HEK293 (cell line): ENCODE measurements around the gene PWWP2A.

Experiments
- CTCF ChIA-PET: fragments of 350-600 bp; formaldehyde crosslinking; extraction: SDS; loops from one replicate; lab custom pipeline; 2021; ENCODE audit warnings: antibody characterized with exemption; lab: Yijun Ruan, JAX
- POLR2A ChIA-PET: fragments of 300-600 bp; formaldehyde crosslinking; extraction: SDS; loops from one replicate; lab custom pipeline; 2020; ENCODE audit warnings: antibody characterized with exemption, inconsistent platforms; lab: Yijun Ruan, JAX
- H3K27ac ChIP-seq: fragments of 200-500 bp; sonication (Bioruptor generic); 2 replicates; pipeline ENCODE4 v1.5.1; 2014; ENCODE audit warnings: low read depth, low read length, control low read depth, inconsistent platforms; ENCODE audit errors: extremely low read depth
- H3K36me3 ChIP-seq, 2 experiments: fragments of 200-500 bp in 1 of 2; sonication (Bioruptor generic) in 1 of 2; 1 replicate in 1 of 2; 2 replicates in 1 of 2; pipeline ENCODE4 v1.5.1; 2014 to 2017; ENCODE audit warnings: inconsistent platforms in 2 of 2, low read length in 2 of 2; ENCODE audit not compliant: control insufficient read depth in 2 of 2, insufficient read depth in 1 of 2
- H3K4me1 ChIP-seq: fragments of 200-500 bp; sonication (Bioruptor generic); 2 replicates; pipeline ENCODE4 v1.5.1; 2014; ENCODE audit warnings: mild to moderate bottlenecking, low read length, inconsistent platforms; ENCODE audit not compliant: control insufficient read depth, insufficient read depth
- H3K4me3 ChIP-seq: 2 replicates; pipeline ENCODE4 v1.5.1; 2011; ENCODE audit warnings: low read depth, mild to moderate bottlenecking, control low read depth, low read length, moderate library complexity
- H3K9me3 ChIP-seq: fragments of 200-500 bp; sonication (Bioruptor generic); 2 replicates; pipeline ENCODE4 v1.5.1; 2014; ENCODE audit warnings: low read depth, low read length, inconsistent platforms; ENCODE audit not compliant: control insufficient read depth, insufficient read depth
- ATF2 ChIP-seq: fragments of 450-650 bp; formaldehyde crosslinking; IDR thresholded peaks from 2 replicates; pipeline ENCODE4 v1.5.1; 2016; ENCODE audit warnings: missing biosample characterization, missing genetic modification characterization, low read depth
- ELK4 ChIP-seq: IDR thresholded peaks from 2 replicates; pipeline ENCODE4 v1.6.1; 2011; ENCODE audit warnings: mild to moderate bottlenecking, low read depth, low read length, borderline replicate concordance
- FEZF1 ChIP-seq: fragments of 450-650 bp; formaldehyde crosslinking; IDR thresholded peaks from 2 replicates; pipeline ENCODE4 v1.5.1; 2016; ENCODE audit warnings: missing biosample characterization, missing genetic modification characterization
- GFI1B ChIP-seq: fragments of 450-650 bp; formaldehyde crosslinking; IDR thresholded peaks from 2 replicates; pipeline ENCODE4 v1.5.1; 2016; ENCODE audit warnings: missing biosample characterization, missing genetic modification characterization
- GLIS1 ChIP-seq: fragments of 450-650 bp; formaldehyde crosslinking; IDR thresholded peaks from 2 replicates; pipeline ENCODE4 v1.5.1; 2016; ENCODE audit warnings: missing biosample characterization, missing genetic modification characterization
- HOXC10 ChIP-seq: sonication (generic); formaldehyde crosslinking; IDR thresholded peaks from 2 replicates; pipeline ENCODE4 v1.8.1; 2023; ENCODE audit warnings: mild to moderate bottlenecking, missing genetic modification reagents
- MYNN ChIP-seq: fragments of 450-650 bp; formaldehyde crosslinking; IDR thresholded peaks from 2 replicates; pipeline ENCODE4 v1.5.1; 2016; ENCODE audit warnings: missing biosample characterization, missing genetic modification characterization, borderline replicate concordance
- PBX3 ChIP-seq: sonication (generic); formaldehyde crosslinking; IDR thresholded peaks from 2 replicates; pipeline ENCODE4 v1.8.1; 2022; ENCODE audit warnings: mild to moderate bottlenecking, moderate library complexity, missing genetic modification reagents
- PRDM4 ChIP-seq: fragments of 450-650 bp; formaldehyde crosslinking; IDR thresholded peaks from 2 replicates; pipeline ENCODE4 v1.5.1; 2017; ENCODE audit warnings: missing biosample characterization, missing genetic modification characterization
- PRDM6 ChIP-seq: fragments of 450-650 bp; formaldehyde crosslinking; IDR thresholded peaks from 2 replicates; pipeline ENCODE4 v1.5.1; 2017; ENCODE audit warnings: missing biosample characterization, missing genetic modification characterization
- RBAK ChIP-seq: fragments of 450-650 bp; formaldehyde crosslinking; IDR thresholded peaks from 2 replicates; pipeline ENCODE4 v1.5.1; 2016; ENCODE audit warnings: missing biosample characterization, missing genetic modification characterization
- REPIN1 ChIP-seq: fragments of 450-650 bp; formaldehyde crosslinking; IDR thresholded peaks from 2 replicates; pipeline ENCODE4 v1.5.1; 2017; ENCODE audit warnings: missing biosample characterization, missing genetic modification characterization, low read depth
- YY2 ChIP-seq: fragments of 450-650 bp; formaldehyde crosslinking; IDR thresholded peaks from 2 replicates; pipeline ENCODE4 v1.5.1; 2016; ENCODE audit warnings: missing biosample characterization, missing genetic modification characterization
- ZEB2 ChIP-seq: fragments of 450-650 bp; formaldehyde crosslinking; IDR thresholded peaks from 2 replicates; pipeline ENCODE4 v1.5.1; 2016; ENCODE audit warnings: missing biosample characterization, missing genetic modification characterization
- ZFHX2 ChIP-seq: fragments of 450-650 bp; formaldehyde crosslinking; conservative IDR thresholded peaks from 2 replicates; pipeline ENCODE4 v1.5.1; 2016; ENCODE audit warnings: missing biosample characterization, missing genetic modification characterization
- ZNF112 ChIP-seq: fragments of 450-650 bp; formaldehyde crosslinking; IDR thresholded peaks from 2 replicates; pipeline ENCODE4 v1.5.0; 2017; ENCODE audit warnings: missing biosample characterization, missing genetic modification characterization
- ZNF16 ChIP-seq: fragments of 450-650 bp; formaldehyde crosslinking; IDR thresholded peaks from 2 replicates; pipeline ENCODE4 v1.5.1; 2016; ENCODE audit warnings: low read depth, missing biosample characterization, missing genetic modification characterization
- ZNF174 ChIP-seq: fragments of 450-650 bp; formaldehyde crosslinking; IDR thresholded peaks from 2 replicates; pipeline ENCODE4 v1.5.0; 2017; ENCODE audit warnings: missing biosample characterization, mild to moderate bottlenecking, missing genetic modification characterization
- ZNF202 ChIP-seq: fragments of 450-650 bp; formaldehyde crosslinking; IDR thresholded peaks from 2 replicates; pipeline ENCODE4 v1.5.1; 2016; ENCODE audit warnings: missing biosample characterization, missing genetic modification characterization, borderline replicate concordance
- ZNF24 ChIP-seq: fragments of 450-650 bp; formaldehyde crosslinking; IDR thresholded peaks from 2 replicates; pipeline ENCODE4 v1.5.1; 2016; ENCODE audit warnings: missing biosample characterization, missing genetic modification characterization
- ZNF292 ChIP-seq: fragments of 450-650 bp; formaldehyde crosslinking; IDR thresholded peaks from 2 replicates; pipeline ENCODE4 v1.5.1; 2016; ENCODE audit warnings: low read depth, missing biosample characterization, missing genetic modification characterization, borderline replicate concordance
- ZNF433 ChIP-seq: fragments of 450-650 bp; formaldehyde crosslinking; IDR thresholded peaks from 2 replicates; pipeline ENCODE4 v1.5.1; 2016; ENCODE audit warnings: missing biosample characterization, missing genetic modification characterization, low read depth
- ZNF548 ChIP-seq: fragments of 450-650 bp; formaldehyde crosslinking; IDR thresholded peaks from 2 replicates; pipeline ENCODE4 v1.5.1; 2016; ENCODE audit warnings: missing biosample characterization, missing genetic modification characterization
- ZNF555 ChIP-seq: fragments of 450-650 bp; formaldehyde crosslinking; conservative IDR thresholded peaks from 2 replicates; pipeline ENCODE4 v1.5.1; 2017; ENCODE audit warnings: missing biosample characterization, mild to moderate bottlenecking, missing genetic modification characterization, inconsistent platforms
- ZNF692 ChIP-seq: fragments of 450-650 bp; formaldehyde crosslinking; IDR thresholded peaks from 2 replicates; pipeline ENCODE4 v1.5.1; 2016; ENCODE audit warnings: missing biosample characterization, missing genetic modification characterization
- ZSCAN16 ChIP-seq: fragments of 450-650 bp; formaldehyde crosslinking; IDR thresholded peaks from 2 replicates; pipeline ENCODE4 v1.5.1; 2016; ENCODE audit warnings: missing biosample characterization, missing genetic modification characterization

Gene PWWP2A

GRCh38 chr5:160165137-160166068 is 46.2 kb upstream of the PWWP2A start:
- POLR2A ChIA-PET: interaction anchor here (0.6 to 2.1 kb wide), 7 partner anchors 10 to 253 kb away, joined by 3 to 10 read pairs (median 4); partner anchors contain the start of genes PWWP2A and SLU7
- H3K4me1 ChIP-seq: peaks cover 18% of the 10 kb centered on the region
- CTCF ChIA-PET: interaction anchor here (1.5 kb wide), 1 partner anchor 11 kb away, joined by 6 read pairs; no protein-coding TSS in a partner anchor
- no peaks in the 10 kb centered on the region for H3K9me3 ChIP-seq
- peak overlapping the region; percentile 25 for H3K4me3 ChIP-seq
- no peaks in the 10 kb centered on the region for H3K36me3 ChIP-seq
- H3K27ac ChIP-seq: peak overlapping the region; percentile 89
- TF ChIP-seq ZNF202 (tag by site-specific recombination) (no peak), ZNF16 (tag by site-specific recombination) (no peak), ELK4 (no peak), PRDM4 (no peak), HOXC10 (no peak), ZNF555 (tag by site-specific recombination) (no peak), ZNF433 (tag by site-specific recombination) (no peak), YY2 (tag by site-specific recombination) (no peak), REPIN1 (tag by site-specific recombination) (no peak), ZSCAN16 (no peak), PRDM6 (tag by site-specific recombination) (no peak), ZNF692 (peak; percentile 20; the same call in 1 of the 2 replicates), MYNN (tag by site-specific recombination) (no peak), ZFHX2 (tag by site-specific recombination) (0 out of 2 replicates have a peak, but pooled peaks have one; percentile 26), RBAK (tag by site-specific recombination) (no peak), ZNF548 (tag by site-specific recombination) (no peak), ZNF112 (tag by site-specific recombination) (no peak), ZNF24 (tag by site-specific recombination) (no peak), ATF2 (tag by site-specific recombination) (no peak), PBX3 (CRISPR knock-in tag) (0 out of 2 replicates have a peak, but pooled peaks have one; percentile 54), ZNF174 (tag by site-specific recombination) (no peak), GFI1B (tag by site-specific recombination) (no peak), FEZF1 (tag by site-specific recombination) (no peak), ZEB2 (peak; percentile 21; the same call in 1 of the 2 replicates), GLIS1 (peak; percentile 75), ZNF292 (tag by site-specific recombination) (no peak)
